PC-3 (cell line): ENCODE measurements around the gene ZNF577. TPM values are rescaled to one million over a fixed set of nuclear protein-coding genes. Genes with fewer than 3 reads are reported as not detected.

Experiments
- ATAC-seq: fragments of 200-7000 bp; cut with Tn5 transposase; 2 replicates; pipeline ENCODE4 v1.9.1; 2020; ENCODE audit warnings: mild to moderate bottlenecking, moderate library complexity
- BruUV-seq: library from RNA; stranded (reverse); fragments of 400-500 nt; replicated peaks from 2 replicates; lab custom pipeline; 2021; lab: Mats Ljungman, UMichigan
- CTCF ChIA-PET: fragments of 300-600 bp; sonication (Branson Sonifier 250); formaldehyde crosslinking; loops from one replicate; lab custom pipeline; 2022; ENCODE audit warnings: antibody characterized with exemption; lab: Charles Lee
- POLR2A ChIA-PET: fragments of 300-600 bp; sonication (Branson Sonifier 250); formaldehyde crosslinking; loops from one replicate; lab custom pipeline; 2022; ENCODE audit warnings: antibody characterized with exemption; ENCODE audit not compliant: unreplicated experiment; lab: Charles Lee
- DNase-seq: peaks from one replicate; pipeline ENCODE4 v3.0.0-alpha.2; 2015
- H2AFZ ChIP-seq: fragments of 300-600 bp; sonication (generic); 2 replicates; pipeline ENCODE4 v1.6.0; 2016; ENCODE audit warnings: antibody characterized with exemption, low read length
- H3F3A ChIP-seq: fragments of 300-600 bp; sonication (generic); one replicate; pipeline ENCODE4 v1.6.0; 2017; ENCODE audit warnings: antibody characterized with exemption, low read length, control low read depth, mild to moderate bottlenecking; ENCODE audit not compliant: unreplicated experiment
- H3K27ac ChIP-seq: fragments of 300-600 bp; sonication (generic); 2 replicates; pipeline ENCODE4 v1.5.1; 2016; ENCODE audit warnings: mild to moderate bottlenecking, low read length
- H3K27me3 ChIP-seq: fragments of 300-600 bp; sonication (generic); 2 replicates; pipeline ENCODE4 v1.6.1; 2016; ENCODE audit warnings: low read length, mixed read lengths
- H3K36me3 ChIP-seq: fragments of 300-600 bp; sonication (generic); 2 replicates; pipeline ENCODE4 v1.6.1; 2016; ENCODE audit warnings: low read depth, mixed run types, low read length, mixed read lengths
- H3K4me1 ChIP-seq: fragments of 300-600 bp; sonication (generic); 2 replicates; pipeline ENCODE4 v1.5.1; 2016; ENCODE audit warnings: low read length; ENCODE audit not compliant: insufficient read depth
- H3K4me2 ChIP-seq: fragments of 300-600 bp; sonication (generic); 2 replicates; pipeline ENCODE4 v1.6.0; 2016; ENCODE audit warnings: low read length
- H3K4me3 ChIP-seq: fragments of 300-600 bp; sonication (generic); 2 replicates; pipeline ENCODE4 v1.5.1; 2016; ENCODE audit warnings: mild to moderate bottlenecking, low read length, mixed read lengths
- H3K79me2 ChIP-seq: fragments of 300-600 bp; sonication (generic); 2 replicates; pipeline ENCODE4 v1.6.1; 2017; ENCODE audit warnings: low read length, mixed read lengths
- H3K9ac ChIP-seq: fragments of 300-600 bp; sonication (generic); 2 replicates; pipeline ENCODE4 v1.6.0; 2016; ENCODE audit warnings: mild to moderate bottlenecking, low read length
- H3K9me2 ChIP-seq: fragments of 300-600 bp; sonication (generic); replicated peaks from 2 replicates; pipeline ENCODE4 v1.6.1; 2016; ENCODE audit warnings: mixed run types, low read length, mixed read lengths
- H3K9me3 ChIP-seq: fragments of 300-600 bp; sonication (generic); 2 replicates; pipeline ENCODE4 v1.6.1; 2016; ENCODE audit warnings: low read length, mixed read lengths
- H4K20me1 ChIP-seq: fragments of 300-600 bp; sonication (generic); 2 replicates; pipeline ENCODE4 v1.6.1; 2016; ENCODE audit warnings: low read length, mixed read lengths
- CTCF ChIP-seq: fragments of 300-600 bp; sonication (generic); conservative IDR thresholded peaks from 2 replicates; pipeline ENCODE4 v1.5.1; 2017; ENCODE audit warnings: antibody characterized with exemption, low read depth, mild to moderate bottlenecking, low read length
- EZH2 ChIP-seq: fragments of 300-600 bp; sonication (generic); IDR thresholded peaks from one replicate; pipeline ENCODE4 v1.6.1; 2017; ENCODE audit warnings: antibody characterized with exemption, mild to moderate bottlenecking, low read length; ENCODE audit not compliant: unreplicated experiment
- EZH2phosphoT487 ChIP-seq: fragments of 300-600 bp; sonication (generic); IDR thresholded peaks from 2 replicates; pipeline ENCODE4 v1.6.1; 2018; ENCODE audit warnings: mild to moderate bottlenecking, antibody characterized with exemption, low read length, borderline replicate concordance
- intact Hi-C: fragments of 100-400 bp; cut with micrococcal nuclease; formaldehyde crosslinking; loops from 2 replicates; pipeline ENCODE4 v1.9.0; 2023
- total RNA-seq: library from RNA; depleted of rRNA; stranded (reverse); fragments of >200 nt; gene quantifications from 2 replicates; pipeline ENCODE4 v1.2.3, GENCODE V29; 2014

The ZNF577 gene
- total RNA-seq, 1 experiment from 2014 or later, result 7.2 TPM

- no peaks in the 10 kb centered on the region for H4K20me1 ChIP-seq
- H3F3A ChIP-seq, result no peaks in the 10 kb centered on the region
- H3K27ac ChIP-seq, result no peak overlapping the region
- ATAC-seq (no peak), DNase-seq (no peak)
- peaks cover 41% of the 10 kb centered on the region for H3K36me3 ChIP-seq
- peak overlapping the region; percentile 78 for H3K9ac ChIP-seq
- peak overlapping the region; percentile 99 for H2AFZ ChIP-seq
- peak overlapping the region; percentile 86 for H3K4me2 ChIP-seq
- intact Hi-C loops, result loop anchor here (1.0 to 10.0 kb wide), 3 partner anchors 23 to 117 kb away; partner anchors contain the start of genes ZNF350, ZNF432 and ZNF649
- H3K9me3 ChIP-seq, result peaks cover 54% of the 10 kb centered on the region
- peak overlapping the region; percentile 84 for H3K4me3 ChIP-seq
- ChIA-PET CTCF (no interaction called here), POLR2A (no interaction called here)
- peaks cover 13% of the 10 kb centered on the region for H3K79me2 ChIP-seq
- no peaks in the 10 kb centered on the region for H3K27me3 ChIP-seq
- H3K9me2 ChIP-seq, result no peaks in the 10 kb centered on the region
- H3K4me1 ChIP-seq, result peaks cover 6% of the 10 kb centered on the region; the same call in 1 of the 2 replicates
- TF ChIP-seq CTCF (no peak), EZH2 (no peak), EZH2phosphoT487 (no peak)
- BruUV-seq, result TSS peak; percentile 42
Observed at GRCh38 chr19:51927859-51928258, 40.1 kb upstream of the ZNF577 start.

GRCh38 chr19:51926784-51927741 is 39.3 kb upstream of the ZNF577 start, which contains the start of gene ZNF613:
ZNF613 (plus strand) TSS chr19:51927472; CDS start chr19:51936221, 8,749 bp downstream.
- peak within 1 kb of the TSS; percentile 86 for H3K4me2 ChIP-seq
- peaks cover 13% of the 10 kb centered on the region for H3K79me2 ChIP-seq
- H4K20me1 ChIP-seq, result no peaks in the 10 kb centered on the region
- peaks cover 56% of the 10 kb centered on the region for H3K9me3 ChIP-seq
- BruUV-seq, result no TSS peak
- TF ChIP-seq EZH2 (no peak), CTCF (peak; percentile 53), EZH2phosphoT487 (no peak)
- peak within 1 kb of the TSS; percentile 99 for H2AFZ ChIP-seq
- no peaks in the 10 kb centered on the region for H3K9me2 ChIP-seq
- H3K36me3 ChIP-seq, result peaks cover 34% of the 10 kb centered on the region
- intact Hi-C loops, result loop anchor here (1.0 to 10.0 kb wide), 3 partner anchors 22 to 118 kb away; partner anchors contain the start of genes ZNF350, ZNF432 and ZNF649
- peak; percentile 90 for ATAC-seq
- CTCF ChIA-PET, result no interaction called here
- H3F3A ChIP-seq, result no peaks in the 10 kb centered on the region
- peak; percentile 94 for DNase-seq
- peak within 1 kb of the TSS; percentile 78 for H3K9ac ChIP-seq
- peak within 1 kb of the TSS; percentile 84 for H3K4me3 ChIP-seq
- peak within 1 kb of the TSS; percentile 12; the same call in 1 of the 2 replicates for H3K27ac ChIP-seq
- H3K27me3 ChIP-seq, result no peaks in the 10 kb centered on the region
- H3K4me1 ChIP-seq, result peaks cover 6% of the 10 kb centered on the region; the same call in 1 of the 2 replicates
- POLR2A ChIA-PET, result interaction anchor here (0.6 kb wide), 1 partner anchor 263 kb away, joined by 6 read pairs; the partner anchor contains the start of gene PPP2R1A
